Esophagus (tissue), 2 donors: Measurements from ENCODE around the gene TRIM5. TPM values are rescaled to one million over a fixed set of nuclear protein-coding genes. Genes with fewer than 3 reads are reported as not detected.
"Not testable (repeated sequence)": the region's sequence is repeated elsewhere in the genome, so short reads cannot be mapped to it uniquely, and the experiment has no call there.

Experiments used
- H3K27ac ChIP-seq, 2 donors: one replicate each; pipeline ENCODE4 v1.5.1; 2013; ENCODE audit warnings: low read depth in 2 of 2, mild to moderate bottlenecking in 2 of 2, inconsistent platforms in 1 of 2, low read length in 1 of 2, moderate library complexity in 1 of 2
- H3K27me3 ChIP-seq, 2 donors: one replicate each; pipeline ENCODE4 v1.6.1; 2013; ENCODE audit warnings: low read length in 2 of 2, control low read depth in 1 of 2, mild to moderate bottlenecking in 1 of 2; ENCODE audit not compliant: insufficient read depth in 2 of 2, control insufficient read depth in 1 of 2
- H3K36me3 ChIP-seq, 2 donors: one replicate each; pipeline ENCODE4 v1.6.1; 2013; ENCODE audit warnings: low read length in 1 of 2; ENCODE audit not compliant: control insufficient read depth in 2 of 2, insufficient read depth in 2 of 2
- H3K4me1 ChIP-seq, 2 donors: one replicate each; pipeline ENCODE4 v1.6.1; 2013; ENCODE audit warnings: low read length in 1 of 2; ENCODE audit not compliant: control insufficient read depth in 2 of 2, insufficient read depth in 2 of 2
- H3K4me3 ChIP-seq, 2 donors: one replicate each; pipeline ENCODE4 v1.5.1; 2013; ENCODE audit warnings: low read length in 2 of 2, mild to moderate bottlenecking in 2 of 2, low read depth in 1 of 2, moderate library complexity in 1 of 2
- H3K9me3 ChIP-seq, 2 donors: one replicate each; pipeline ENCODE4 v1.6.1; 2013; ENCODE audit warnings: mild to moderate bottlenecking in 2 of 2, low read depth in 1 of 2, low read length in 1 of 2, moderate library complexity in 1 of 2; ENCODE audit not compliant: control insufficient read depth in 2 of 2, insufficient read depth in 1 of 2
- WGBS, 2 donors: extraction: QIAGEN DNeasy Blood & Tissue Kit; methylation state at CpG; one replicate each; pipeline ENCODE4 v1.1.7; 2013; 5-methylcytosine and 5-hydroxymethylcytosine counted together
- polyA plus RNA-seq, 2 donors: library from polyadenylated mRNA; stranded (reverse); fragments of 200-250 nt; gene quantifications; one replicate each; pipeline ENCODE4 v1.2.3, GENCODE V29; 2013
- donor health status: healthy with polysubstance abuse.
- donor health status: Bipolar disorder and iron deficiency.

Gene TRIM5
- polyA plus RNA-seq, 2 donors, result 5.8 to 6.7 TPM

DNA sequence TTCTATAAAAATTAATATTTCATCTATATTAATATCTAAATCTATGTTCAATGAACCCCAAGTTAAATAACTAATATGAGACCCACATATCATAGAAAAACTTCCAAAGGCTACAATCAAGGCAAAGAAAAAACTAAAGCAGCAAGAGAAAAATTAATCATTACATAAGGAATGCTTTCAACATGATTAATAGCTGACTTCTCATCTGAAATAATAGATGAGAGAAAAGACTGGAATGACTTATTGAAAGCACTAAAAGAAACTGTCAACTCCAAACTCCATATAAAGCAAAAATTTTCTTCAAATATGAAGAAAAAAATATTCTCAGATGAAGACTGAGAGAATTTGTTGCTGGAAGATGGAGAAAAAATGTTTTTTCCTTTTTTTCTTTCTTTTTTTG, 13.0 kb downstream of the TRIM5 start:
- H3K27ac ChIP-seq, result no peak overlapping the region
- no peaks in the 10 kb centered on the region for H3K27me3 ChIP-seq
- H3K36me3 ChIP-seq, result peaks cover 0 to 3% of the 10 kb centered on the region in 2 donors
- H3K4me3 ChIP-seq, result no peak overlapping the region
- H3K9me3 ChIP-seq, result no peaks in the 10 kb centered on the region
- H3K4me1 ChIP-seq, result no peaks in the 10 kb centered on the region

GRCh38 chr11:5666402-5666793, 18.5 kb downstream of the TRIM5 start:
- no peaks in the 10 kb centered on the region for H3K27me3 ChIP-seq
- peaks cover 4 to 6% of the 10 kb centered on the region in 2 donors for H3K36me3 ChIP-seq
- 86 to 87% methylated on average over 6 of the region's 6 CpGs for WGBS, 2 donors
- H3K4me1 ChIP-seq, result no peaks in the 10 kb centered on the region
- no peak overlapping the region for H3K27ac ChIP-seq
- no peak overlapping the region for H3K4me3 ChIP-seq
- H3K9me3 ChIP-seq, result no peaks in the 10 kb centered on the region

GRCh38 chr11:5665746-5666401, 19.0 kb downstream of the TRIM5 start:
- no peak overlapping the region for H3K27ac ChIP-seq
- no peaks in the 10 kb centered on the region for H3K4me1 ChIP-seq
- no peaks in the 10 kb centered on the region for H3K9me3 ChIP-seq
- WGBS, 2 donors, result 75 to 80% methylated on average over 5 of the region's 5 CpGs
- peaks cover 4 to 6% of the 10 kb centered on the region in 2 donors for H3K36me3 ChIP-seq
- H3K27me3 ChIP-seq, result no peaks in the 10 kb centered on the region
- H3K4me3 ChIP-seq, result no peak overlapping the region

DNA sequence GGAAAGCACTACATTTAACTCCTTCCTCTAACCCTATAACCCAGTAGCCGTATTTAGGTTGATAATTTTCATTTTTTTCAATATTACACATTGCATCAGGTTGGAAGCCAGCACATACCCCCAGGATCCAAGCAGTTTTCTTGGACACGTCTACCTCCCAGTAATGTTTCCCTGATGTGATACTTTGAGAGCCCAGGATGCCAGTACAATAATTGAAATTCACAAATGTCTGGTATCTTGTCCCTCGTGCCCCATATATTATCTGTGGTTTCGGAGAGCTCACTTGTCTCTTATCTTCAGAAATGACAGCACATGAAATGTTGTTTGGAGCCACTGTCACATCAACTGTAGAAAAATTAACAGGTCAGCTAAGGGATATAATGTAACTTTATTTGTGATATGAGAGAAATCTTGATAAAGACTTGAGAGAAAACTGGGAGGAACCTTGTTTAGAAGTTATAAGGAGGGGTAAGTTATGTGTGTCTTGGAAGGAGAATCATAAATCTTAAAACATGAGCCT, 19.8 kb downstream of the TRIM5 start:
- peaks cover 4 to 6% of the 10 kb centered on the region in 2 donors for H3K36me3 ChIP-seq
- no peaks in the 10 kb centered on the region for H3K4me1 ChIP-seq
- H3K27me3 ChIP-seq, result no peaks in the 10 kb centered on the region
- H3K9me3 ChIP-seq, result no peaks in the 10 kb centered on the region
- H3K27ac ChIP-seq, result no peak overlapping the region
- no peak overlapping the region for H3K4me3 ChIP-seq
- WGBS, 2 donors, result 96 to 98% methylated on average over 4 of the region's 4 CpGs

DNA sequence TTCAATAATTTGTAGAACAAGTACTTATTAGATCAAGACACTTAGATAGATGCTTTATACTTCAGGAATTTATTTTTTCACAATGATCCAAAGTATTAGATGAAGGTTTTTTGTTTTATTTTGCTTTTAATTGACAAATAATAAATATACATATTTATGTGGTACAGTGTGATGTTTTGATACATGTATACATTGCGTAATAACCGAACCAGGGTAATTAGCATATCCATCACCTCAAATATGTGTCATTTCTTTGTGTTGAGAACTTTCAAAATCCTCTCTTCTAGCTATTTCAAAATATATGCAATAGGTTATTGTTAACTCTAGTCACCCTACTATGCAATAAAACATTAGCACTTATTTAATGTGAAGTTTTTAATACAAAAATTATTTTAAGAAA, 21.4 kb downstream of the TRIM5 start:
- H3K27ac ChIP-seq, result no peak overlapping the region
- H3K27me3 ChIP-seq, result no peaks in the 10 kb centered on the region
- no peak overlapping the region for H3K4me3 ChIP-seq
- WGBS, 2 donors, result 92 to 96% methylated on average over 2 of the region's 2 CpGs
- H3K4me1 ChIP-seq, result no peaks in the 10 kb centered on the region
- no peaks in the 10 kb centered on the region for H3K9me3 ChIP-seq
- peaks cover 4 to 6% of the 10 kb centered on the region in 2 donors for H3K36me3 ChIP-seq

DNA sequence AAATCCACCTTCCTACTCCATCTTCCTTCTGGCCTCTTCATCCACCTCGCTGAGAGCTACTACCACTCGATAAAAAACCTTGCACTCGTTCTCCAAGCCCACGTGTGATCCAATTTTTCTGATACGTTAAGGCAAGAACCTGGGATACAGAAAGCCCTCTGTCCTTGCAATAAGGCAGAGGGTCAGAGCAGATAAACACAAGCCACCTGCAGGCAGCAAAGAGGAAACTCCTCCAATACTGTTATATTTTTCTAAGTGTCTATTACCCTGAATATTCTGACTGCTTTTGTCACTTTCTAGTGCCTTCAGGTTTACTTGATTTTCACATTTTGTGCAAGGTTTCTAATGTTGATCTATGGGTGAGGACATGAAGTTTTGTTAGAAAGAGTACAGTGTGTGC, 26.6 kb downstream of the TRIM5 start:
- WGBS, 2 donors, result 93 to 96% methylated on average over 5 of the region's 5 CpGs
- Histone ChIP-seq H3K4me3 (no peak overlapping the region), H3K4me1 (no peaks in the 10 kb centered on the region), H3K9me3 (no peaks in the 10 kb centered on the region), H3K27me3 (no peaks in the 10 kb centered on the region), H3K36me3 (no peaks in the 10 kb centered on the region), H3K27ac (no peak overlapping the region)

- WGBS, 2 donors, result 94 to 98% methylated on average over 2 of the region's 2 CpGs
- H3K4me1 ChIP-seq, H3K36me3 ChIP-seq, H3K4me3 ChIP-seq, H3K27me3 ChIP-seq, H3K27ac ChIP-seq, H3K9me3 ChIP-seq: not testable (repeated sequence)
Measured at GRCh38 chr11:5656956-5657355, 27.9 kb downstream of the TRIM5 start.

GRCh38 chr11:5655474-5655873, 29.4 kb downstream of the TRIM5 start:
- H3K9me3 ChIP-seq, result no peaks in the 10 kb centered on the region
- H3K4me3 ChIP-seq, result no peak overlapping the region
- no peaks in the 10 kb centered on the region for H3K36me3 ChIP-seq
- no peaks in the 10 kb centered on the region for H3K4me1 ChIP-seq
- WGBS, 2 donors, result 93 to 96% methylated on average over 4 of the region's 4 CpGs
- H3K27me3 ChIP-seq, result no peaks in the 10 kb centered on the region
- H3K27ac ChIP-seq, result no peak overlapping the region

DNA sequence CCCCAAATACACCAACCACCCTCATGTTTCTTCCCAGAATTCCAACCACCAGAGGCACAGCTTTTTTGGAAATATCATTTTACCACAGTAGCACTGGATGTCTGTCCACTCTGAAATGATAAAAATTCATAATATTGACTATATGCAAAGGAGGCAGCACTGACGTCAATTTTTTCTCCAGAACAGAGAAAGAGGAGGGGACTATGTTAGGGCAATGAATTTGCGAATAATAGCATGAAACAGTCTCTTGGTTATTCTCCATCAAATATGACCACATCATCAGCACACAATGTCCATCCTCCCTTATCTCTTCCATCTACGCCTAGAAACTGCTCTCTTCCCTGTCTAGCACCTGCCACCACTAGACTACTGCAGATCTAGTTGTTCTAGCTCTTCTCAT, 38.7 kb downstream of the TRIM5 start:
- Histone ChIP-seq H3K4me3 (no peak overlapping the region), H3K27me3 (no peaks in the 10 kb centered on the region), H3K27ac (no peak overlapping the region), H3K4me1 (no peaks in the 10 kb centered on the region), H3K36me3 (peaks cover 2 to 4% of the 10 kb centered on the region in 2 donors), H3K9me3 (no peaks in the 10 kb centered on the region)
- WGBS, 2 donors, result 94% methylated on average over 3 of the region's 3 CpGs

DNA sequence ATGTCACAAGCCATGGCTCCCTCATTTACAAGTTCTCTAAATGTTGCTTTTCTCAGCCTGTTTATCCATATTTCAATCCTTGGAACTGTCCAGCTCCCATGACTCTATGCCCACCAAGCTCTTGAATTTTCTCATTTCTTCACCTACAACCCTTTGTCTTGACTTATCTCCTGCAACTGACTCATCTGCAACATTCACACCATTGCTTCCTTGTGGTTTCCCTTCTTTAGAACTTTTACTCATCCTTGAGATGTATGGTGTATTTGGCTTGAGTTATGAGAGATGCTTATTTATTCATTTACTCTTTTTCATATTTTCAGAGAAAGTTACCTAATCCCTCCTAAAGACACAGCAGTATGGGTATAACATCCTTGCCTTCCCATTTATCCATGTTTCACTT, 41.3 kb downstream of the TRIM5 start:
- no peaks in the 10 kb centered on the region for H3K9me3 ChIP-seq
- peaks cover 2 to 4% of the 10 kb centered on the region in 2 donors for H3K36me3 ChIP-seq
- H3K4me1 ChIP-seq, result no peaks in the 10 kb centered on the region
- no peak overlapping the region for H3K4me3 ChIP-seq
- H3K27me3 ChIP-seq, result no peaks in the 10 kb centered on the region
- H3K27ac ChIP-seq, result no peak overlapping the region
